PFSK-1 (cell line): ENCODE measurements around the gene MN1.

Experiments used
- FOXP2 ChIP-seq: optimal IDR thresholded peaks from 2 replicates; pipeline ENCODE3; 2011; ENCODE audit warnings: borderline replicate concordance, control low read depth, inconsistent platforms; ENCODE audit not compliant: insufficient read depth; ENCODE audit errors: extremely low read length, extremely low read depth
- POLR2AphosphoS5 ChIP-seq: IDR thresholded peaks from 2 replicates; pipeline ENCODE4 v1.6.1; 2012; ENCODE audit warnings: low read depth, mild to moderate bottlenecking, control low read depth, low read length, moderate library complexity
- REST ChIP-seq, 2 experiments: IDR thresholded peaks; 2 replicates each; pipeline versions ENCODE4 v1.6.1 to v1.8.0; 2011 to 2012; ENCODE audit warnings: low read depth in 2 of 2, low read length in 2 of 2, control low read depth in 1 of 2, inconsistent platforms in 1 of 2, mild to moderate bottlenecking in 1 of 2, moderate library complexity in 1 of 2; ENCODE audit not compliant: insufficient read depth in 1 of 2
- SIN3A ChIP-seq: IDR thresholded peaks from 2 replicates; pipeline ENCODE4 v1.6.1; 2012; ENCODE audit warnings: mild to moderate bottlenecking, low read length, moderate library complexity, borderline replicate concordance; ENCODE audit not compliant: insufficient read depth
- TAF1 ChIP-seq: IDR thresholded peaks from 2 replicates; pipeline ENCODE4 v1.6.1; 2012; ENCODE audit warnings: low read length, control low read depth, borderline replicate concordance; ENCODE audit not compliant: insufficient read depth

MN1 gene

DNA sequence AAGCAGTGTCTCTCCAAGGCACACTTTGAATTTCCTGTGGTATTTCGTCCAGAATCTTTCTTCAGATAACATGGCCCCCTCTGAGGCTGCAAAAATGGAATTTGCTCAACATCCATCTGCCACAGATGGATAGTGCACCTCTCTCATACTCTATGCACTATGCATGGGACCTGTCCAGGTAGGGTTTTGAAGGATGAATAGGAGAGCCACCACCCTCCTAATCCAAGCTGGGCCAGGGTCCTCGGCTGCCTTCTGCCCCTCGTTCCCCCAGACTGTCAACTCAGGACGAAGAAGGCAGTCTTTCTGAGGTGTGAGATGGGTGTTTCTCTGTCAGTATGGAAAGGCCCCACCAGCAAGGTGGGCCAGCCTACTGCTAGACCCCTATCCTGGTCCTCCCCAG lies 56.4 kb downstream of the MN1 start:
- TF ChIP-seq TAF1: no peak
- TF ChIP-seq REST (IDR thresholded peaks at IDR 0.05; ENCODE audit: insufficient read depth in 1 of 2, low read depth in 2 of 2, low read length in 2 of 2): no peak
- no peak for TF ChIP-seq FOXP2
- TF ChIP-seq POLR2AphosphoS5: no peak
- no peak for TF ChIP-seq SIN3A

GRCh38 chr22:27740202-27740748 lies 61.3 kb downstream of the MN1 start:
- no peak for TF ChIP-seq TAF1
- no peak for TF ChIP-seq POLR2AphosphoS5
- no peak for TF ChIP-seq REST (IDR thresholded peaks at IDR 0.05; ENCODE audit: insufficient read depth in 1 of 2, low read depth in 2 of 2, low read length in 2 of 2)
- no peak for TF ChIP-seq FOXP2
- TF ChIP-seq SIN3A: no peak

- TF ChIP-seq POLR2AphosphoS5 (no peak), REST (IDR thresholded peaks at IDR 0.05; ENCODE audit: insufficient read depth in 1 of 2, low read depth in 2 of 2, low read length in 2 of 2) (no peak), FOXP2 (no peak), TAF1 (no peak), SIN3A (no peak)
These were observed 64.0 kb downstream of the MN1 start for GRCh38 chr22:27737521-27737920.

GRCh38 chr22:27734066-27734465 lies 67.5 kb downstream of the MN1 start:
- TF ChIP-seq FOXP2 (no peak), TAF1 (no peak), REST (IDR thresholded peaks at IDR 0.05; ENCODE audit: insufficient read depth in 1 of 2, low read depth in 2 of 2, low read length in 2 of 2) (no peak), SIN3A (no peak), POLR2AphosphoS5 (no peak)

DNA sequence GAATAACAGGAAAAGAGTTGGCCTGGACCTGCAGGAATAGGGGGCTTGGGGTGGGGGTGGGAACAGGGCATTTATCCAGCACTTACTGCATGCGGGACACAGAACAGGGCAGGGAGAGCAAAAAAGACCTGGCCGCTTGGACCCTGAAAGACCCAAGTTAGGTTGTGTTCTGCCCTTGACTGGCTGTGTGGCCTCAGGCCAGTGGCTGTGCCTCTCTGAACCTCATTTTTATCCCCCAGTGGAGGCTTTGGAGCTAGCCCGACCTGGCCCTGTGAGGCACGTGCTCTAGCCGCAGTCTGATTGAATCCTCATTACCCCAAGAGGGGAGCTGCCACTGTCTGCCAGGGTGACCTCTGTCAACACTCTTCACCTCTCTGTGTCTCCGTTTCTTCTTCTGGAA lies 68.7 kb downstream of the MN1 start:
- TF ChIP-seq FOXP2 (no peak), SIN3A (no peak), REST (IDR thresholded peaks at IDR 0.05; ENCODE audit: insufficient read depth in 1 of 2, low read depth in 2 of 2, low read length in 2 of 2) (no peak), TAF1 (no peak), POLR2AphosphoS5 (no peak)
